22Rv1 (cell line): ENCODE results near the gene PUDP.

Experiments
- H3K27ac ChIP-seq: fragments of 450-650 bp; 2 replicates; pipeline ENCODE4 v1.5.1; 2017
- CTCF ChIP-seq: fragments of 450-650 bp; IDR thresholded peaks from 2 replicates; pipeline ENCODE4 v1.5.1; 2017; ENCODE audit warnings: mild to moderate bottlenecking
- ZFX ChIP-seq: fragments of 450-650 bp; IDR thresholded peaks from 2 replicates; pipeline ENCODE4 v1.6.1; 2017; ENCODE audit warnings: antibody characterized with exemption, borderline replicate concordance

The PUDP gene

GRCh38 chrX:7060444-7060843 is 87.5 kb downstream of the PUDP start:
- TF ChIP-seq CTCF (no peak), ZFX (no peak)
- H3K27ac ChIP-seq, result no peak overlapping the region

DNA sequence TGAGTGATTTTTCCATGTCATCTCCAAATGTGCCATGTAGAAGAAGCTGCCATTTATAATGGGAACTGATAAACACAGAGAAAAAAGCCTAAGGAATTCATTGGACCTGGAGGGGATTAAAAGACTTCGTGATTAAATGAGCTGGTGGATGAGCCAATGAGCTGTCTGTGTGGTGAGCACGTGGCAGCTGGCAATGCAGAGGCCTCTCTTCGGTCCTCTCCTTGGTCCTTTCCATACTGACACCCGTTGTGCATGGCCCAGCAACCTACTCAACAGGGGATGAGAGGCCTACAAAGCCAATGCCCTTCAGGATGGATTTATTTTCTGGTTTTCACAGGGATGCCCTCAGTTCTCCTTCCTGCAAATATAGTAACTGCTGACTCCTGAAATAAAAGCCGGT is 88.1 kb downstream of the PUDP start:
- no peak overlapping the region for H3K27ac ChIP-seq
- TF ChIP-seq CTCF, result no peak
- TF ChIP-seq ZFX, result no peak

DNA sequence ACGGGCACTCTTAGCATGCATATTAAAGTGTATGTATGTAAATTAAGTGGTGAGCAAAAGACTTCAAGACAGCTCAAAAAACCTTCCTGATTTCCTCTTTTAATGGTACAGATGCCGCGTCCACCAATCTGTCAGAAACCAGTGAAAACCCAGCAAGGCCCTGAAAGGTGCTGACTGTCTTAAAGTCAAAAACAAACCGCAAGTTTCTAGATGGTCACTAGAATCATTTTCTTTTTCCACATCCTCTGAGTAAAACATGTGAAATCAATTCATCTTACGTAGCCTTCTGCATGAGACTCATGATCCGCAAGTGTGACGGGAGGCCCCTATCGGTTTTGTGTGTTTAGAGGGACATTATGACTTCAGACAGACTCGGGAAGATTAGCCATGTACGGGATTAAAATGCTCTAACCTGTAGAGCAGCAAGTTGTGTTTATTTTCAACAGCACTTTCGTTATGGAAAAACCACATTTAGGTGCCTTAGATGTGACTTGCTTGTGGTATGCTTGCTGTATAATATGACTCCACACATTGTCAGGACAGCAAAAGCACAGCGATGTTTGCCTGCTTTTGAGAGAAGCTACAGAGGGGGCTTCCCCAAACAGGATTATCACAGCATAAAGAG is 88.6 kb downstream of the PUDP start:
- TF ChIP-seq CTCF (no peak), ZFX (no peak)
- no peak overlapping the region for H3K27ac ChIP-seq

GRCh38 chrX:7055386-7056137 is 92.4 kb downstream of the PUDP start:
- no peak overlapping the region for H3K27ac ChIP-seq
- TF ChIP-seq CTCF, result no peak
- no peak for TF ChIP-seq ZFX

GRCh38 chrX:7054219-7055216 is 93.4 kb downstream of the PUDP start:
- TF ChIP-seq CTCF (no peak), ZFX (no peak)
- no peak overlapping the region for H3K27ac ChIP-seq

- no peak for TF ChIP-seq ZFX
- no peak for TF ChIP-seq CTCF
- H3K27ac ChIP-seq, result no peak overlapping the region
These were observed 95.4 kb downstream of the PUDP start for GRCh38 chrX:7052541-7052940.
